Measurements from ENCODE around the gene POFUT1. TPM values are rescaled to one million over a fixed set of nuclear protein-coding genes. Genes with fewer than 3 reads are reported as not detected.
A peak's percentile ranks its signal among the peaks of the same experiment; 100 is the strongest.
"Not testable (repeated sequence)": the region's sequence is repeated elsewhere in the genome, so short reads cannot be mapped to it uniquely, and the experiment has no call there.

The POFUT1 gene
- total RNA-seq, 1 donor from 2014 or later: 68.1 TPM

DNA sequence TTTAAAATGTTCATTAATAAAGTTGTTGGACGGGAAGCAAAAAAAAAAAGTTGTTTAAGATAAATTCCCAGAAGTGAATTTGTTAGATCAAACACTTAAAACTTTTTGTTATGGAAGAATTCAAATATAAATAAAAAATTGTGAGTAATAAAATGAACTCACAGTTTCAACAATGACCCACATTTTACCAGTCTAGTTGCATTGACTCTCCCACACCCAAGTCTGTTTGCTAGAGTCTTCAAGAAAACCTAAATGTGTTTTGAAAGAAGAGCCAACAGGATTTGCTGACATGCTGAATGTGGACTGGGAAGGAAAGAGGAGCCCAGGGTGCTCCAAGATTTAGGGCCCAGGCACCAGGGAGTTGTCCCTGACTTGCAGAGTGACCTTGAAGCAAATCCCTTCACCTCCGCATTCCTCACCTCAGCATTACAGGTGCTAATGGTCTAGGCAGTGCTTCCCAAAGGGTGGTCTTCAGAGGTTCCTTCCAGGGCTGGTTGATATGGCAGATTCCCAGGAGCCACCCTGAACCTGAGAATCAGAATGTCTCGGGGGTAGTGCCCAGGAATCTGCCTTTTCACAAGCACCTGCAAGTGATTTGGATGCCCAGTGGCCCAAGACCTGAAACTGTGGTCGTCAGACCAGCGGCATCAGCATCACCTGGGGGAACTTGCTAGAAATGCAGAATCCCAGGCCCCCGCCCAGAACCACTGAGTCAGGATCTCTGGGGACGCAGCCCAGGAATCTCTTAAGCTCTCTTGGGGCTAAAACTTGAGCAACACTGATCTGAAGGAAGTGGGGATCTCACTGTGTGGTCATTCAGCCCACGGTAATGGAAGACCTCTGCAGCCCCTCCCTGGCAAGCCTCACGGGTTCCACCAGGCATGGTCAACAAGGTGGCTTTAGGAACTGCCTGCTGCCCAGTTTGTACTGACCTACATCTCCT is 31.1 kb downstream of the POFUT1 start:
- H3K9me3 Mint-ChIP-seq: no peaks in the 10 kb centered on the region
- DNase-seq: no peak
- H3K27ac Mint-ChIP-seq: peak overlapping the region; percentile 37
- H3K36me3 Mint-ChIP-seq (ENCODE audit: low read depth): peaks cover 29% of the 10 kb centered on the region
- peaks cover 13% of the 10 kb centered on the region for H3K4me1 Mint-ChIP-seq
- H3K27me3 Mint-ChIP-seq: no peaks in the 10 kb centered on the region
- intact Hi-C loops (cut with micrococcal nuclease): no loop called here
- no peak overlapping the region for H3K4me3 Mint-ChIP-seq

DNA sequence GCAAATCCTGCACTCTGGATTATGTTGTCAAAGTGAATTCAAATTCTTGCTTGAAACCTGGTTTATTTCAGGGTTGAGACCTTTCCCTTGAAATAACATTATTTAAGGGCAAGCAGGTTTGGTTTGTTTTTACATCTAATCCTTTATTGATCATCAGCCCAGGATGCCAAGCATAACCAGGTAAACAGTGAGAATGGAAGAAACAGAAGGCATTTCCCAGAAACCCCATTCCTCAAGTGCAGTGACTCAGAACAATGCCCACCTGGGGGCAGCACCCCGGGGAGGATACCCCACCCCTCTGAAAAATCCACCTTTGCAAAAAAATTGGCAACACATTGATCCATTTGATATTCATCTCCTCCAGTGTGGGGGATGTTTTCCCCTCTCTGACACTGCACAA is 32.5 kb downstream of the POFUT1 start:
- DNase-seq: no peak
- Mint-ChIP-seq H3K4me3 (no peak overlapping the region), H3K27ac (peak overlapping the region; percentile 9), H3K27me3 (no peaks in the 10 kb centered on the region), H3K4me1 (peaks cover 17% of the 10 kb centered on the region), H3K36me3 (ENCODE audit: low read depth) (peaks cover 17% of the 10 kb centered on the region), H3K9me3 (no peaks in the 10 kb centered on the region)
- intact Hi-C loops (cut with micrococcal nuclease): no loop called here

GRCh38 chr20:32241807-32242206 is 34.1 kb downstream of the POFUT1 start:
- Mint-ChIP-seq H3K27ac (no peak overlapping the region), H3K36me3 (ENCODE audit: low read depth) (peaks cover 8% of the 10 kb centered on the region), H3K4me1 (peaks cover 21% of the 10 kb centered on the region), H3K27me3 (no peaks in the 10 kb centered on the region), H3K4me3 (no peak overlapping the region), H3K9me3 (no peaks in the 10 kb centered on the region)
- intact Hi-C loops (cut with micrococcal nuclease): no loop called here
- DNase-seq: no peak

DNA sequence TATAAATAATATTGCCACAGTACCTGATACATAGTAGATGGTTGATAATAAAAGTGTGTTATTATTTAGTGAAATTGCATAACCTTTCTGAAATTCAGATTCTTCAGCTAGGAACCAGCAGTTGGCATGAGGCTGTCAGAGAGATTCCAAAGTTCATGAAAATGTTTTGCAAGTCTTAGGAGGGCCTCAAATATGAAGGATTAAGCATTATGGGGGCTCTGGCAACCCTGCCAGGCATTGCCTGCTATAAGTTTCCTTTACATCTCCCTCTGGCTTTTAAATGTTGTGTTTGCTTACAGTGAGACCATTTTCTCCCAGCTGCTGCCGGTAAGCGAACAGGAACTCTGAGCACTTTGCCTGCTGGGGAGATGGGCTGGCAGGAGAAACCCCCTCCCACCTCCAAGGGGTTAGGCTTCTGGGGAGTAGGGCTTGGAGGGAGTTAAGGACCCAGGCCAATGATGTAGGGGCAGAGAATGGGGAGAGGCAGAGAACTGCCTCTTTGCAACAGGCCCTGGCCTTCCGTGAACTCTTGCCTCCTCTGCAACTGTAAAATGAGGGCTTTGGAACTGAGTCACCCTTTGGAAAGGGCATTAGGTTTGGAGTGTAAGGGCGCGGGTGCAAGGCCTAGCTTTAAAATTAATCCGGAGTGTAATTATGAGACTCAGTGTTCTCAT is 36.6 kb downstream of the POFUT1 start:
- no peaks in the 10 kb centered on the region for H3K9me3 Mint-ChIP-seq
- no peak for DNase-seq
- H3K27me3 Mint-ChIP-seq: no peaks in the 10 kb centered on the region
- intact Hi-C loops (cut with micrococcal nuclease): no loop called here
- peaks cover 23% of the 10 kb centered on the region for H3K4me1 Mint-ChIP-seq
- H3K27ac Mint-ChIP-seq: no peak overlapping the region
- no peaks in the 10 kb centered on the region for H3K36me3 Mint-ChIP-seq (ENCODE audit: low read depth)
- no peak overlapping the region for H3K4me3 Mint-ChIP-seq

DNA sequence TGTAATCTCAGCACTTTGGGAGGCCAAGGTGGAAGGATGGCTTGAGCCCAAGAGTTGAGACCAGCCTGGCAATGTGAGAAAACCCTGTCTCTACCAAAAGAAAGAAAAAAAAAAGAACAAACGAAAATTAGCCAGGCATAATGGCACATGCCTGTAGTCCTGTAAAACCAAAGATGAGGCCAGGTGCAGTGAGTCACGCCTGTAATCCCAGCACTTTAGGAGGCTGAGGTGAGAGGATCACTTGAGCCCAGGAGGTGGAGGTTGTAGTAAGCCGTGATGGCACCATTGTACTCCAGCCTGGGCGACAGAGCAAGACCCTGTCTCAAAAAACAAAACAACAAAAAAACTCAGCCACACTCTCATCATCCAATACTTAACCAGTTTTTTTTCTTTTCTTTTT is 37.3 kb downstream of the POFUT1 start:
- Mint-ChIP-seq H3K36me3 (ENCODE audit: low read depth) (no peaks in the 10 kb centered on the region), H3K4me1 (peaks cover 27% of the 10 kb centered on the region), H3K27me3 (no peaks in the 10 kb centered on the region), H3K27ac (no peak overlapping the region), H3K9me3 (no peaks in the 10 kb centered on the region), H3K4me3 (no peak overlapping the region)
- no peak for DNase-seq
- intact Hi-C loops (cut with micrococcal nuclease): no loop called here

GRCh38 chr20:32246208-32246607 is 38.5 kb downstream of the POFUT1 start:
- H3K4me1 Mint-ChIP-seq: peaks cover 25% of the 10 kb centered on the region
- DNase-seq; H3K27me3 Mint-ChIP-seq; H3K4me3 Mint-ChIP-seq; H3K9me3 Mint-ChIP-seq; intact Hi-C loops (cut with micrococcal nuclease); H3K36me3 Mint-ChIP-seq (ENCODE audit: low read depth): not testable (repeated sequence)
- peak overlapping the region; percentile 71 for H3K27ac Mint-ChIP-seq

DNA sequence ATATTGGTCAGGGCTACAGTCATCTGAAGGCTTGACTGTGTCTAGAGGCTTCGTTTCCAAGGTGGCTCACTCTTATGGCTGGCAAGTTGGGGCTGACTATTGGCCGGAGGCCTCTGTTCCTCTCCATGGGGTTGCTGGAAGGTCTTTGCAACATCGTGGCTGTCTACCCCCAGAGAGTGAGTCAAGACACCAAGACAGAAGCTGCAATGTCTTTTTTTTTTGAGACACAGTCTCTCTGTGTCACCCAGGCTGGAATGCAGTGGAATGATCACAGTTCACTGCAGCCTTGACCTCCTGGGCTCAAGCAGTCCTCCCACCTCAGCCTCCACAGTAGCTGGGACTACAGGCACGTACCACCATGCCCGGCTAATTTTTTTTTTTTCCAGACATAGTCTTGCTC is 40.4 kb downstream of the POFUT1 start:
- peaks cover 9% of the 10 kb centered on the region for H3K9me3 Mint-ChIP-seq
- no peak for DNase-seq
- intact Hi-C loops (cut with micrococcal nuclease): no loop called here
- peaks cover 8% of the 10 kb centered on the region for H3K36me3 Mint-ChIP-seq (ENCODE audit: low read depth)
- H3K4me3 Mint-ChIP-seq: no peak overlapping the region
- no peaks in the 10 kb centered on the region for H3K27me3 Mint-ChIP-seq
- H3K4me1 Mint-ChIP-seq: peaks cover 42% of the 10 kb centered on the region
- peak overlapping the region; percentile 72 for H3K27ac Mint-ChIP-seq

- peak; percentile 85 for DNase-seq
- Mint-ChIP-seq H3K4me3 (peak overlapping the region; percentile 56), H3K27ac (peak overlapping the region; percentile 90), H3K36me3 (ENCODE audit: low read depth) (peaks cover 8% of the 10 kb centered on the region), H3K27me3 (no peaks in the 10 kb centered on the region), H3K4me1 (peaks cover 49% of the 10 kb centered on the region), H3K9me3 (peaks cover 9% of the 10 kb centered on the region)
- intact Hi-C loops (cut with micrococcal nuclease): loop anchor here (1.0 kb wide), 1 partner anchor 36 kb away; no protein-coding TSS in a partner anchor
Observed at GRCh38 chr20:32249030-32249738, 41.5 kb downstream of the POFUT1 start.

DNA sequence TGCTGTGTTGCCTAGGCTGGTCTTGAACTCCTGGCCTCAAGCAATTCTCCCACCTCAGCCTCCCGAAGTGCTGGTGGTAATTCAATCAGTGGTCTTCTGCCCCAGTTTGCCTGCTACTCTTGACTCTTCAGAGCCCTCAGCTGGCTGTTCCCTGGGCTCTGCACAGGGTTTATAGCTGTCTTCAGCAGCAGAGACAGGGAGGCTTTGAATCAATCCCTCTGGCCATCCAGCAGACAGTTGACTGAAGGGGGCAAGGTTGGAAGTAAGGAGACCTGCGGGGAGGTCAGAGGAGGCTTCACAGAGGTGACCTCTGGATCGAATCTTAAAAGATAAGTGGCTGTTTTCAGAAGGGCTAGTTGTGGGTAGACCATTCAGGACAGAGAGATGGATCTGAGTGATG is 43.8 kb downstream of the POFUT1 start:
- DNase-seq: no peak
- peaks cover 8% of the 10 kb centered on the region for H3K36me3 Mint-ChIP-seq (ENCODE audit: low read depth)
- H3K4me1 Mint-ChIP-seq: peaks cover 49% of the 10 kb centered on the region
- intact Hi-C loops (cut with micrococcal nuclease): no loop called here
- H3K27ac Mint-ChIP-seq: peak overlapping the region; percentile 98
- H3K9me3 Mint-ChIP-seq: peaks cover 9% of the 10 kb centered on the region
- peak overlapping the region; percentile 76 for H3K4me3 Mint-ChIP-seq
- H3K27me3 Mint-ChIP-seq: no peaks in the 10 kb centered on the region

- peak overlapping the region; percentile 98 for H3K27ac Mint-ChIP-seq
- H3K36me3 Mint-ChIP-seq (ENCODE audit: low read depth): peaks cover 8% of the 10 kb centered on the region
- H3K27me3 Mint-ChIP-seq: no peaks in the 10 kb centered on the region
- peak; percentile 82 for DNase-seq
- intact Hi-C loops (cut with micrococcal nuclease): loop anchor here (1.0 kb wide), 5 partner anchors 20 to 105 kb away; partner anchors contain the start of gene KIF3B
- peaks cover 9% of the 10 kb centered on the region for H3K9me3 Mint-ChIP-seq
- peaks cover 55% of the 10 kb centered on the region for H3K4me1 Mint-ChIP-seq
- H3K4me3 Mint-ChIP-seq: peak overlapping the region; percentile 76
Observed at GRCh38 chr20:32252189-32252588, 44.5 kb downstream of the POFUT1 start.

DNA sequence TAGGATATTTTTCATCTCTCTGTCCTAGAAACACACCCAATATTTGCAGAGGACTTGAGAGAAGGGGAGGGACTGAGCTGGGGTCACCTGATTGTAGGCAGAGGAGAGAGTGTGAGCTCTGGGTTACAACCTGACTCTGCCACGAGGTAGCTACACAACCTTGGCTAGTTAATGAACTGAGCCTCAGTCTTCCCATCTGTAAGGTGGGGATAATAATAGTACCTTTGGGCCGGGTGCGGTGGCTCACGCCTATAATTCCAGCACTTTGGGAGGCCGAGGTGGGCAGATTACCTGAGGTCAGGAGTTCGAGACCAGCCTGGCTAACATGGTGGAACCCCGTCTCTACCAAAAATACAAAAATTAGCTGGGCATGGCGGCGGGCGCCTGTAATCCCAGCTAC is 53.3 kb downstream of the POFUT1 start:
- H3K27me3 Mint-ChIP-seq; H3K36me3 Mint-ChIP-seq (ENCODE audit: low read depth); H3K4me3 Mint-ChIP-seq; H3K9me3 Mint-ChIP-seq; DNase-seq; H3K27ac Mint-ChIP-seq; H3K4me1 Mint-ChIP-seq; intact Hi-C loops (cut with micrococcal nuclease): not testable (repeated sequence)

DNA sequence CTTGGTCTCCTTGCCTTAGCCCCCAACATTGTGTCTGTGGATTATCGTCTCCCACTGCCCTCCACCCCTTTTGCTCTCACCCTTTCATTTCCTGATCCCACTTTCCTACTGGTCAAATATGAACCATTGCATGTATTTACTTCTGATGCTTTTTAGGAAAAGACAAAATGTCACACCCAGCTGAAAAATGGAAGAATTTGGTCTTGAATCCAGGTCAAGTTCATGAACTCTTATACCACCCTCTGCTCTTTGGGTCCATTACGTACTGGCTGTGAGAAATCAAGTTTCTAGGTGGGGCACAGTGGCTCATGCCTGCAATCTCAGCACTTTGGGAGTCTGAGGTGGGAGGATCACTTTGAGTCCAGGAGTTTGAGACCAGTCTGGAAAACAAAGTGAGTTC is 54.0 kb downstream of the POFUT1 start:
- DNase-seq: no peak
- no peaks in the 10 kb centered on the region for H3K9me3 Mint-ChIP-seq
- H3K36me3 Mint-ChIP-seq (ENCODE audit: low read depth): no peaks in the 10 kb centered on the region
- no peaks in the 10 kb centered on the region for H3K27me3 Mint-ChIP-seq
- intact Hi-C loops (cut with micrococcal nuclease): no loop called here
- peaks cover 6% of the 10 kb centered on the region for H3K4me1 Mint-ChIP-seq
- H3K27ac Mint-ChIP-seq: no peak overlapping the region
- no peak overlapping the region for H3K4me3 Mint-ChIP-seq

DNA sequence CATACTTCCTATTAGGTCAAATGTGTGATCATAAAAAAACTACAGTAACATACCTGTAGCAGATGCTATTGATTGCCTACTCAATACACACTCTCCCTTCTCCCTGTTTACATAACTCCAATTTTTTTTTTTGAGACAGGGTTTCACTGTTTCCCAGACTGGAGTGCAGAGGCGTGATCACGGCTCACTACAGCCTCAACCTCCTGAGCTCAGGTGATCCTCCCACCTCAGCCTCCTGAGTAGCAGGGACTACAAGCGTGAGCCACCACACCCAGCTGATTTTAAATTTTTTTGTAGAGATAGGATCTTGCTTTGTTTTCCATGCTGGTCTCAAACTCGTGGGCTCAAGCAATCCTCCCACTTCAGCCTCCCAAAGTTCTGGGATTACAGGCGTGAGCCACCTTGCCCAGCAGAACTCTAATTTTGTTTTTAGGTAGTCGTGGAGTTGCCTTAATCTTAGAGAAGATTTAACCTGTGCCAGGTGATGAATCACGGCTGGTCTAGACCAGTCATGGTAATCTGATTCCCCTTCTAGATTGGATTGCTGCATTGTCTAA is 55.8 kb downstream of the POFUT1 start:
- H3K9me3 Mint-ChIP-seq: no peaks in the 10 kb centered on the region
- no peak overlapping the region for H3K27ac Mint-ChIP-seq
- H3K27me3 Mint-ChIP-seq: no peaks in the 10 kb centered on the region
- no peaks in the 10 kb centered on the region for H3K4me1 Mint-ChIP-seq
- intact Hi-C loops (cut with micrococcal nuclease): no loop called here
- H3K36me3 Mint-ChIP-seq (ENCODE audit: low read depth): no peaks in the 10 kb centered on the region
- H3K4me3 Mint-ChIP-seq: no peak overlapping the region
- no peak for DNase-seq

Measured in activated CD4-positive, alpha-beta T cell treated with anti-CD3 and anti-CD28 coated beads, Interleukin-2, amount 10 ng/mL, durations not matched to agents 24 days and 14 days (primary cell).